GM12878 (cell line): ENCODE results near the gene GALNT17. TPM values are rescaled to one million over a fixed set of nuclear protein-coding genes. Genes with fewer than 3 reads are reported as not detected.

Experiments used
- ATAC-seq: fragments of 200-7000 bp; cut with Tn5 transposase; 3 replicates; pipeline ENCODE4 v1.9.1; 2020; ENCODE audit warnings: mild to moderate bottlenecking, moderate library complexity
- BruUV-seq: library from RNA; stranded (reverse); fragments of 400-500 nt; replicated peaks from 2 replicates; lab custom pipeline; 2021; lab: Mats Ljungman, UMichigan
- CTCF ChIA-PET: fragments of 300-600 bp; sonication (Branson Sonifier 250); formaldehyde crosslinking; extraction: SDS; loops from one replicate; lab custom pipeline; 2021; ENCODE audit warnings: inconsistent platforms; lab: Yijun Ruan, JAX
- POLR2A ChIA-PET: fragments of 350-600 bp; formaldehyde crosslinking; extraction: SDS; loops from one replicate; lab custom pipeline; 2021; ENCODE audit warnings: inconsistent platforms; lab: Charles Lee
- RAD21 ChIA-PET: fragments of 300-600 bp; sonication (Branson Sonifier 250); formaldehyde crosslinking; loops from one replicate; lab custom pipeline; 2023; ENCODE audit warnings: antibody characterized with exemption; ENCODE audit not compliant: unreplicated experiment; lab: Charles Lee
- SMC1A ChIA-PET: fragments of 300-600 bp; sonication (Branson Sonifier 250); formaldehyde crosslinking; loops from one replicate; lab custom pipeline; 2023; ENCODE audit not compliant: unreplicated experiment, uncharacterized antibody; lab: Charles Lee
- DNase-seq: peaks from one replicate; pipeline ENCODE4 v3.0.0-alpha.2; 2011; ENCODE audit warnings: low read depth, low spot score
- FAIRE-seq: peaks from 3 replicates; lab custom pipeline; 2011; peaks lifted over from hg19 to GRCh38; lab: Jason Lieb, UNC
- H2AFZ ChIP-seq: 2 replicates; pipeline ENCODE4 v1.6.0; 2011; ENCODE audit warnings: low read depth, low read length, control low read depth; ENCODE audit not compliant: control insufficient read depth
- H3K27ac ChIP-seq: 2 replicates; pipeline ENCODE4 v1.5.1; 2011; ENCODE audit warnings: control low read depth; ENCODE audit not compliant: control insufficient read depth, insufficient read depth
- H3K27me3 ChIP-seq, 2 experiments: replicated peaks in 1 of 2; 2 replicates each; pipeline versions ENCODE4 v1.6.0 to v1.6.1; 2011; ENCODE audit warnings: low read length in 1 of 2; ENCODE audit not compliant: control insufficient read depth in 2 of 2, insufficient read depth in 2 of 2
- H3K36me3 ChIP-seq, 2 experiments: 2 replicates each; pipeline ENCODE4 v1.5.1; 2011; ENCODE audit warnings: low read length in 1 of 2; ENCODE audit not compliant: control insufficient read depth in 2 of 2, insufficient read depth in 2 of 2
- H3K4me1 ChIP-seq: 2 replicates; pipeline ENCODE4 v1.6.1; 2011; ENCODE audit warnings: mild to moderate bottlenecking, low read length, moderate library complexity, mixed read lengths; ENCODE audit not compliant: control insufficient read depth, insufficient read depth
- H3K4me2 ChIP-seq: 2 replicates; pipeline ENCODE4 v1.6.0; 2011; ENCODE audit warnings: control low read depth; ENCODE audit not compliant: control insufficient read depth, insufficient read depth
- H3K4me3 ChIP-seq: fragments of 200-600 bp; sonication (generic); 2 replicates; pipeline ENCODE4 v1.5.1; 2016
- H3K79me2 ChIP-seq: 2 replicates; pipeline ENCODE4 v1.6.0; 2011; ENCODE audit warnings: low read length; ENCODE audit not compliant: control insufficient read depth, insufficient read depth
- H3K9ac ChIP-seq: 2 replicates; pipeline ENCODE4 v1.8.0; 2011; ENCODE audit warnings: low read length, control low read depth, mixed read lengths; ENCODE audit not compliant: control insufficient read depth, insufficient read depth
- H3K9me3 ChIP-seq: replicated peaks from 3 replicates; pipeline ENCODE4 v1.5.1; 2011; ENCODE audit warnings: mild to moderate bottlenecking, low read length; ENCODE audit not compliant: control insufficient read depth, insufficient read depth
- H4K20me1 ChIP-seq: 2 replicates; pipeline ENCODE4 v1.6.0; 2011; ENCODE audit not compliant: control insufficient read depth, insufficient read depth
- CBFB ChIP-seq: IDR thresholded peaks from 2 replicates; pipeline ENCODE4 v1.6.1; 2016; ENCODE audit warnings: antibody characterized with exemption, low read depth
- CEBPZ ChIP-seq: fragments of 150-350 bp; IDR thresholded peaks from 2 replicates; pipeline ENCODE4 v1.6.1; 2016; ENCODE audit warnings: low read depth, low read length
- E4F1 ChIP-seq: fragments of 450-650 bp; IDR thresholded peaks from 2 replicates; pipeline ENCODE4 v1.6.1; 2018; ENCODE audit warnings: borderline replicate concordance, mild to moderate bottlenecking; ENCODE audit not compliant: partially characterized antibody
- HDAC6 ChIP-seq: fragments of 200-600 bp; sonication (generic); IDR thresholded peaks from one replicate; pipeline ENCODE4 v1.8.0; 2017; ENCODE audit warnings: antibody characterized with exemption; ENCODE audit not compliant: unreplicated experiment
- JUND ChIP-seq: IDR thresholded peaks from 2 replicates; pipeline ENCODE4 v1.6.1; 2012; ENCODE audit warnings: low read depth, mild to moderate bottlenecking, low read length, improper control_type of control experiment, moderate library complexity
- LARP7 ChIP-seq: fragments of 450-650 bp; IDR thresholded peaks from 2 replicates; pipeline ENCODE4 v1.6.1; 2017; ENCODE audit warnings: mild to moderate bottlenecking
- MEF2A ChIP-seq: IDR thresholded peaks from 2 replicates; pipeline ENCODE4 v1.6.1; 2011; ENCODE audit warnings: low read depth, mild to moderate bottlenecking, low read length, moderate library complexity; ENCODE audit not compliant: insufficient read depth
- MTA3 ChIP-seq: IDR thresholded peaks from 2 replicates; pipeline ENCODE4 v1.6.1; 2012; ENCODE audit warnings: low read length, inconsistent platforms, borderline replicate concordance
- SMAD1 ChIP-seq: fragments of 450-650 bp; IDR thresholded peaks from 2 replicates; pipeline ENCODE4 v1.6.1; 2018; ENCODE audit warnings: mild to moderate bottlenecking, low read depth; ENCODE audit not compliant: partially characterized antibody
- SMAD5 ChIP-seq: IDR thresholded peaks from 2 replicates; pipeline ENCODE4 v1.6.1; 2016; ENCODE audit warnings: antibody characterized with exemption, low read depth
- TCF12 ChIP-seq: IDR thresholded peaks from 2 replicates; pipeline ENCODE4 v1.6.1; 2011; ENCODE audit warnings: low read depth, mild to moderate bottlenecking, low read length
- YY1 ChIP-seq: IDR thresholded peaks from 2 replicates; pipeline ENCODE4 v1.6.1; 2011; ENCODE audit warnings: low read depth, mild to moderate bottlenecking, low read length
- WGBS: methylation state at CpG from one replicate; pipeline ENCODE4 v1.1.6; 2016; ENCODE audit warnings: low lambda C conversion rate; ENCODE audit not compliant: insufficient replicate concordance, insufficient coverage; ENCODE audit errors: missing lambda C conversion rate; 5-methylcytosine and 5-hydroxymethylcytosine counted together
- in situ Hi-C: fragments of 300-500 bp; cut with MboI; formaldehyde crosslinking; loops from 9 replicates; pipeline ENCODE4 v1.14.3; 2018; ENCODE audit warnings: mixed read lengths
- intact Hi-C: fragments of 100-400 bp; cut with micrococcal nuclease; formaldehyde crosslinking; loops from one replicate; pipeline ENCODE4 v1.14.2; 2022; ENCODE audit not compliant: unreplicated experiment
- polyA plus RNA-seq, 11 experiments: library from polyadenylated mRNA; depleted of rRNA in 4 of 11; unstranded in 6 of 11; stranded (reverse) in 5 of 11; fragments of >200 nt; fragmentation: Nextera tagmentation in 4 of 11; fragmentation: Illumina TruSeq in 1 of 11; extraction: Ambion mirVana in 4 of 11; extraction: Trizol in 1 of 11; gene quantifications; 1 replicate in 1 of 11; 2 replicates in 10 of 11; pipeline versions ENCODE4 v1.2.1 to v1.2.3, GENCODE V29; 2011 to 2016; ENCODE audit warnings: inconsistent platforms in 2 of 11, missing spikeins in 2 of 11, low read depth in 1 of 11
- total RNA-seq, 4 experiments: library from RNA; depleted of rRNA in 3 of 4; stranded (reverse); fragments of >200 nt in 3 of 4; fragmentation: Illumina TruSeq in 1 of 4; extraction: Trizol in 1 of 4; gene quantifications; 2 replicates each; pipeline versions ENCODE4 v1.2.1 to v1.2.3, GENCODE V29; 2013 to 2021

Gene GALNT17
- total and polyA plus RNA-seq, 10 of the 15 experiments (the other 5 are each of a cell fraction or from before 2014, with no cell fraction given): 0.12 to 0.15 TPM; not detected in 8

- 9% methylated on average over 6 of the region's 6 CpGs for WGBS
- RAD21 ChIA-PET: no interaction called here
- no peaks in the 10 kb centered on the region for H3K4me1 ChIP-seq
- H3K4me2 ChIP-seq: no peak overlapping the region
- intact Hi-C loops: no loop called here
- no peak overlapping the region for H2AFZ ChIP-seq
- no peak overlapping the region for H3K27ac ChIP-seq
- no TSS peak for BruUV-seq
- no peaks in the 10 kb centered on the region for H4K20me1 ChIP-seq
- no peaks in the 10 kb centered on the region for H3K9me3 ChIP-seq
- FAIRE-seq (no peak), ATAC-seq (no peak), DNase-seq (no peak)
- CTCF ChIA-PET: no interaction called here
- in situ Hi-C loops: no loop called here
- no peaks in the 10 kb centered on the region for H3K27me3 ChIP-seq
- no peaks in the 10 kb centered on the region for H3K79me2 ChIP-seq
- no peak overlapping the region for H3K9ac ChIP-seq
- H3K4me3 ChIP-seq: no peak overlapping the region
- POLR2A ChIA-PET: no interaction called here
- no peak for TF ChIP-seq HDAC6
- no peak for TF ChIP-seq CEBPZ
- TF ChIP-seq MEF2A: no peak
- TF ChIP-seq, all 136 proteins: peak for 0
- SMC1A ChIA-PET: interaction anchor here (1.0 kb wide), 1 partner anchor 20 kb away, joined by 3 read pairs; no protein-coding TSS in a partner anchor
- no peaks in the 10 kb centered on the region for H3K36me3 ChIP-seq
Measured at GRCh38 chr7:71612911-71613310, 481.0 kb downstream of the GALNT17 start.

- no peak overlapping the region for H3K9ac ChIP-seq
- no peaks in the 10 kb centered on the region for H3K27me3 ChIP-seq
- in situ Hi-C loops (no loop called here), intact Hi-C loops (no loop called here)
- no peaks in the 10 kb centered on the region for H4K20me1 ChIP-seq
- BruUV-seq: no TSS peak
- ATAC-seq: no peak
- SMC1A ChIA-PET: no interaction called here
- WGBS: 2% methylated on average over 3 of the region's 3 CpGs
- no peak overlapping the region for H3K27ac ChIP-seq
- no peaks in the 10 kb centered on the region for H3K9me3 ChIP-seq
- no peaks in the 10 kb centered on the region for H3K4me1 ChIP-seq
- TF ChIP-seq SMAD5: no peak
- TF ChIP-seq JUND: no peak
- no peak for TF ChIP-seq E4F1
- TF ChIP-seq LARP7: no peak
- TF ChIP-seq TCF12: no peak
- no peak for TF ChIP-seq SMAD1
- TF ChIP-seq CBFB: no peak
- no peak for TF ChIP-seq MTA3
- TF ChIP-seq YY1: no peak
- TF ChIP-seq, all 136 proteins: peak for 0
- Histone ChIP-seq H3K36me3 (no peaks in the 10 kb centered on the region), H3K4me2 (no peak overlapping the region), H2AFZ (no peak overlapping the region), H3K79me2 (no peaks in the 10 kb centered on the region), H3K4me3 (no peak overlapping the region)
- no peak for DNase-seq
- ChIA-PET POLR2A (no interaction called here), CTCF (no interaction called here), RAD21 (no interaction called here)
- FAIRE-seq: no peak
Measured at GRCh38 chr7:71613313-71613712, 481.4 kb downstream of the GALNT17 start.
